ENCODE data around the gene ARHGAP8.

DNA sequence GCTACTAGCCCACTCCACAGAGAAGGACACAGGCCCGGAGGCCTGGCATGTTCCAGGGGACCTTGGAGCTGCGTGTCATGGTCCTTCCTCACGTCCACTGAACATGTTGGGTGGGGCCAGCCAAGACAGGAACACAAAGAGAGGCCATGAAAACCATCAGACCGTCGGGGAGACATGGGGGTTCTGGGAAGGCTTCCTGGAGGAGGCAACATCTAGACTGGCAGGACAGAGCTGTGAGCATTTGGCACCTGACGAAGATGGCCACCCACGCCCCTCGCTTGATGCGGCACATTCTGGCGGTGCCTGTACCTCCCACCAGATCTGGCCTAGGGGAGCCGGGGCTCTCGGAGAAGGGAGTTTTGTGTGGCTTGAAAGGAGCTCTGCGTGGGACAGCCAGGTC lies 24.7 kb upstream of the ARHGAP8 start:
- TF ChIP-seq, protein P1, sequence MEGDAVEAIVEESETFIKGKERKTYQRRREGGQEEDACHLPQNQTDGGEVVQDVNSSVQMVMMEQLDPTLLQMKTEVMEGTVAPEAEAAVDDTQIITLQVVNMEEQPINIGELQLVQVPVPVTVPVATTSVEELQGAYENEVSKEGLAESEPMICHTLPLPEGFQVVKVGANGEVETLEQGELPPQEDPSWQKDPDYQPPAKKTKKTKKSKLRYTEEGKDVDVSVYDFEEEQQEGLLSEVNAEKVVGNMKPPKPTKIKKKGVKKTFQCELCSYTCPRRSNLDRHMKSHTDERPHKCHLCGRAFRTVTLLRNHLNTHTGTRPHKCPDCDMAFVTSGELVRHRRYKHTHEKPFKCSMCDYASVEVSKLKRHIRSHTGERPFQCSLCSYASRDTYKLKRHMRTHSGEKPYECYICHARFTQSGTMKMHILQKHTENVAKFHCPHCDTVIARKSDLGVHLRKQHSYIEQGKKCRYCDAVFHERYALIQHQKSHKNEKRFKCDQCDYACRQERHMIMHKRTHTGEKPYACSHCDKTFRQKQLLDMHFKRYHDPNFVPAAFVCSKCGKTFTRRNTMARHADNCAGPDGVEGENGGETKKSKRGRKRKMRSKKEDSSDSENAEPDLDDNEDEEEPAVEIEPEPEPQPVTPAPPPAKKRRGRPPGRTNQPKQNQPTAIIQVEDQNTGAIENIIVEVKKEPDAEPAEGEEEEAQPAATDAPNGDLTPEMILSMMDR (IDR thresholded peaks at IDR 0.05; ENCODE audit: poor library complexity, severe bottlenecking) = no peak
- TF ChIP-seq MXI1 (conservative IDR thresholded peaks at IDR 0.05; ENCODE audit: poor library complexity, severe bottlenecking) = no peak

All from neural cell (in vitro differentiated cells).